Panc1 (cell line): ENCODE data around the gene NUPR2. TPM values are rescaled to one million over a fixed set of nuclear protein-coding genes. Genes with fewer than 3 reads are reported as not detected.

Source experiments
- ATAC-seq: fragments of 200-7000 bp; cut with Tn5 transposase; 2 replicates; pipeline ENCODE4 v1.9.1; 2020; ENCODE audit warnings: mild to moderate bottlenecking, moderate library complexity
- BruUV-seq: library from RNA; stranded (reverse); fragments of 400-500 nt; replicated peaks from 2 replicates; lab custom pipeline; 2021; lab: Mats Ljungman, UMichigan
- CTCF ChIA-PET: fragments of 300-600 bp; sonication (Branson Sonifier 250); formaldehyde crosslinking; loops from one replicate; lab custom pipeline; 2022; ENCODE audit warnings: antibody characterized with exemption; lab: Charles Lee
- POLR2A ChIA-PET: fragments of 300-600 bp; sonication (Branson Sonifier 250); formaldehyde crosslinking; loops from one replicate; lab custom pipeline; 2022; ENCODE audit warnings: antibody characterized with exemption; lab: Charles Lee
- DNase-seq: peaks from one replicate; pipeline ENCODE4 v3.0.0-alpha.2; 2010; ENCODE audit warnings: low read depth, low spot score
- H3K27ac ChIP-seq: 2 replicates; pipeline ENCODE4 v1.5.1; 2011; ENCODE audit warnings: mild to moderate bottlenecking, low read length, inconsistent platforms
- H3K27me3 ChIP-seq: fragments of 200-500 bp; sonication (Bioruptor generic); 2 replicates; pipeline ENCODE4 v1.6.0; 2014; ENCODE audit warnings: low read length, inconsistent platforms; ENCODE audit not compliant: control insufficient read depth, insufficient read depth
- H3K36me3 ChIP-seq: fragments of 200-500 bp; sonication (Bioruptor generic); 2 replicates; pipeline ENCODE4 v1.5.1; 2014; ENCODE audit warnings: inconsistent platforms, mild to moderate bottlenecking, low read length, moderate library complexity; ENCODE audit not compliant: control insufficient read depth, insufficient read depth
- H3K4me1 ChIP-seq: 2 replicates; pipeline ENCODE4 v1.5.1; 2011; ENCODE audit warnings: inconsistent platforms, mild to moderate bottlenecking, low read length, moderate library complexity; ENCODE audit not compliant: control insufficient read depth, insufficient read depth
- H3K4me3 ChIP-seq, 2 experiments: 2 replicates each; pipeline ENCODE4 v1.5.1; 2011 to 2012; ENCODE audit warnings: low read depth in 2 of 2, low read length in 2 of 2, mild to moderate bottlenecking in 2 of 2, inconsistent platforms in 1 of 2, moderate library complexity in 1 of 2
- H3K9me3 ChIP-seq: fragments of 200-500 bp; sonication (Bioruptor generic); 2 replicates; pipeline ENCODE4 v1.5.1; 2014; ENCODE audit warnings: low read depth, mild to moderate bottlenecking, inconsistent platforms, low read length, moderate library complexity; ENCODE audit not compliant: control insufficient read depth, insufficient read depth
- CTCF ChIP-seq: fragments of 450-650 bp; IDR thresholded peaks from 2 replicates; pipeline ENCODE4 v1.5.1; 2017; ENCODE audit warnings: mild to moderate bottlenecking
- POLR2AphosphoS5 ChIP-seq: IDR thresholded peaks from 2 replicates; pipeline ENCODE4 v1.6.1; 2012; ENCODE audit warnings: mild to moderate bottlenecking, low read depth, low read length, moderate library complexity
- REST ChIP-seq, 2 experiments: IDR thresholded peaks; 2 replicates each; pipeline ENCODE4 v1.6.1; 2011 to 2012; ENCODE audit warnings: low read depth in 2 of 2, control low read depth in 1 of 2, low read length in 1 of 2, mild to moderate bottlenecking in 1 of 2, moderate library complexity in 1 of 2; ENCODE audit not compliant: insufficient read depth in 1 of 2
- SIN3A ChIP-seq: IDR thresholded peaks from 2 replicates; pipeline ENCODE4 v1.6.1; 2012; ENCODE audit warnings: low read depth, mild to moderate bottlenecking, low read length, moderate library complexity, borderline replicate concordance; ENCODE audit not compliant: insufficient read depth
- TCF7L2 ChIP-seq: IDR thresholded peaks from 2 replicates; pipeline ENCODE4 v1.6.1; 2011; ENCODE audit warnings: mild to moderate bottlenecking, low read depth, low read length, inconsistent platforms
- in situ Hi-C: cut with HindIII; loops from 2 replicates; pipeline ENCODE4 v1.10.0; 2016; ENCODE audit warnings: low sequenced_read_pairs, low pct_unique_long_range_greater_than_20kb
- intact Hi-C: fragments of 100-400 bp; cut with micrococcal nuclease; formaldehyde crosslinking; loops from one replicate; pipeline ENCODE4 v1.10.0; 2022; ENCODE audit not compliant: unreplicated experiment
- total RNA-seq: library from RNA; stranded (reverse); gene quantifications from one replicate; pipeline ENCODE4 v1.2.1, GENCODE V29; 2021; ENCODE audit not compliant: unreplicated experiment

Gene NUPR2
- total RNA-seq, 1 experiment from 2014 or later: not detected

- Histone ChIP-seq H3K4me1 (no peaks in the 10 kb centered on the region), H3K36me3 (no peaks in the 10 kb centered on the region), H3K27ac (no peak overlapping the region), H3K4me3 (no peak overlapping the region), H3K27me3 (no peaks in the 10 kb centered on the region), H3K9me3 (no peaks in the 10 kb centered on the region)
- TF ChIP-seq TCF7L2 (no peak), REST (IDR thresholded peaks at IDR 0.05; ENCODE audit: insufficient read depth in 1 of 2, low read depth in 2 of 2, low read length in 1 of 2) (no peak), SIN3A (no peak), POLR2AphosphoS5 (no peak), CTCF (no peak)
- DNase-seq: no peak
- ATAC-seq: no peak
- CTCF ChIA-PET: no interaction called here
- POLR2A ChIA-PET: no interaction called here
- intact Hi-C loops: no loop called here
- in situ Hi-C loops: no loop called here
- no TSS peak for BruUV-seq
These were observed 29.5 kb downstream of the NUPR2 start for GRCh38 chr7:56086761-56087160.

- POLR2A ChIA-PET: interaction anchor here (0.6 kb wide), 1 partner anchor 40 kb away, joined by 8 read pairs; no protein-coding TSS in a partner anchor
- in situ Hi-C loops (no loop called here), intact Hi-C loops (no loop called here)
- TF ChIP-seq REST (IDR thresholded peaks at IDR 0.05; ENCODE audit: insufficient read depth in 1 of 2, low read depth in 2 of 2, low read length in 1 of 2) (no peak), CTCF (no peak)
- Histone ChIP-seq H3K9me3 (no peaks in the 10 kb centered on the region), H3K27ac (no peak overlapping the region), H3K4me3 (no peak overlapping the region), H3K4me1 (peaks cover 14% of the 10 kb centered on the region), H3K27me3 (no peaks in the 10 kb centered on the region), H3K36me3 (no peaks in the 10 kb centered on the region)
- BruUV-seq: no TSS peak
- ATAC-seq: no peak
- no peak for DNase-seq
- CTCF ChIA-PET: no interaction called here
These were observed 32.9 kb downstream of the NUPR2 start for GRCh38 chr7:56083150-56083785.
